Measurements from ENCODE around the gene MSI2. TPM values are rescaled to one million over a fixed set of nuclear protein-coding genes. Genes with fewer than 3 reads are reported as not detected.

Gene MSI2
- total and polyA plus RNA-seq, 9 of the 15 experiments (the other 6 are each of a cell fraction or from before 2014, with no cell fraction given): 4.6 to 61.8 (median 42.4) TPM

GRCh38 chr17:57569853-57570252 is 313.5 kb downstream of the MSI2 start (continued):
- TF ChIP-seq L3MBTL2 (IDR thresholded peaks at IDR 0.05) (no peak), MECOM (CRISPR knock-in tag; IDR thresholded peaks at IDR 0.05) (no peak), ZBTB9 (CRISPR knock-in tag; IDR thresholded peaks at IDR 0.05) (no peak), CREM (IDR thresholded peaks at IDR 0.05; ENCODE audit: low read depth) (no peak), CBFA2T2 (conservative IDR thresholded peaks at IDR 0.05) (no peak)

- ATAC-seq (no peak), DNase-seq (ENCODE audit: extremely low read depth in 1 of 4, low spot score in 3 of 4) (no peak), FAIRE-seq (no peak)
- Histone ChIP-seq H3K27ac (ENCODE audit: extremely low read depth, low read depth, low read length) (no peak overlapping the region), H3K79me2 (ENCODE audit: control insufficient read depth, insufficient read depth, low read length) (no peaks in the 10 kb centered on the region), H3K9me3 (replicated peaks; ENCODE audit: control insufficient read depth, insufficient read depth, low read depth, low read length) (no peaks in the 10 kb centered on the region), H3K4me1 (replicated peaks in 1 of 2; ENCODE audit: control insufficient read depth in 2 of 2, insufficient read depth in 2 of 2, low read length in 2 of 2) (no peaks in the 10 kb centered on the region), H4K20me1 (replicated peaks; ENCODE audit: control insufficient read depth, insufficient read depth, low read length) (no peaks in the 10 kb centered on the region), H3K4me3 (no peak overlapping the region), H3K9ac (ENCODE audit: insufficient read depth in 1 of 2, low read depth in 2 of 2, low read length in 2 of 2) (no peak overlapping the region), H3K27me3 (ENCODE audit: control insufficient read depth in 2 of 2, insufficient read depth in 2 of 2, low read length in 2 of 2) (no peaks in the 10 kb centered on the region), H2AFZ (ENCODE audit: low read depth, low read length) (no peak overlapping the region), H3K36me3 (ENCODE audit: control insufficient read depth, insufficient read depth, low read length) (no peaks in the 10 kb centered on the region), H3K9me1 (ENCODE audit: control insufficient read depth, insufficient read depth, low read length) (no peaks in the 10 kb centered on the region), H3K4me2 (ENCODE audit: insufficient read depth, low read length) (no peak overlapping the region)
- WGBS (ENCODE audit: insufficient coverage, low coverage, missing lambda C conversion rate): 41% methylated on average over 8 of the region's 10 CpGs
- in situ Hi-C loops (cut with MboI) (no loop called here), intact Hi-C loops (cut with micrococcal nuclease) (no loop called here)
- BruUV-seq (replicated peaks): no TSS peak
- CTCF ChIA-PET (ENCODE audit: low intra/inter-chr PET ratio): no interaction called here
- POLR2A ChIA-PET: interaction anchor here (0.6 kb wide), 1 partner anchor 15 kb away, joined by 3 read pairs; no protein-coding TSS in a partner anchor
- TF ChIP-seq ZFPM2 (CRISPR knock-in tag; IDR thresholded peaks at IDR 0.05) (no peak), FOXA1 (IDR thresholded peaks at IDR 0.05; ENCODE audit: borderline replicate concordance) (no peak), HNRNPL (IDR thresholded peaks at IDR 0.05; ENCODE audit: low read depth, low read length) (no peak), NELFE (IDR thresholded peaks at IDR 0.05; ENCODE audit: insufficient read depth, insufficient read length) (no peak), TEAD2 (tag; IDR thresholded peaks at IDR 0.05) (no peak), DLX4 (CRISPR knock-in tag; IDR thresholded peaks at IDR 0.05) (no peak), KLF10 (CRISPR knock-in tag; IDR thresholded peaks at IDR 0.05) (no peak), NFIX (CRISPR knock-in tag; IDR thresholded peaks at IDR 0.05; ENCODE audit: low read depth) (no peak), ZNF511 (CRISPR knock-in tag; IDR thresholded peaks at IDR 0.05) (no peak), MEF2A (IDR thresholded peaks at IDR 0.05; ENCODE audit: control insufficient read depth, low read depth, low read length) (no peak), SIX5 (IDR thresholded peaks at IDR 0.05; ENCODE audit: borderline replicate concordance in 1 of 2, insufficient read depth in 1 of 2, low read depth in 1 of 2, low read length in 2 of 2) (no peak), ZNF766 (CRISPR knock-in tag; conservative IDR thresholded peaks at IDR 0.05) (no peak), ZBTB33 (CRISPR knock-in tag; IDR thresholded peaks at IDR 0.05) (no peak), RBM15 (IDR thresholded peaks at IDR 0.05; ENCODE audit: insufficient read depth, low read length) (no peak)
Measured at GRCh38 chr17:57570724-57571344, 314.5 kb downstream of the MSI2 start.

Measured in K562 (cell line).